ENCODE data around the gene MYH14. TPM values are rescaled to one million over a fixed set of nuclear protein-coding genes. Genes with fewer than 3 reads are reported as not detected.

MYH14 gene
- total and polyA plus RNA-seq, 9 of the 15 experiments (the other 6 are each of a cell fraction or from before 2014, with no cell fraction given): 0.04 to 0.86 (median 0.19) TPM; not detected in 2

DNA sequence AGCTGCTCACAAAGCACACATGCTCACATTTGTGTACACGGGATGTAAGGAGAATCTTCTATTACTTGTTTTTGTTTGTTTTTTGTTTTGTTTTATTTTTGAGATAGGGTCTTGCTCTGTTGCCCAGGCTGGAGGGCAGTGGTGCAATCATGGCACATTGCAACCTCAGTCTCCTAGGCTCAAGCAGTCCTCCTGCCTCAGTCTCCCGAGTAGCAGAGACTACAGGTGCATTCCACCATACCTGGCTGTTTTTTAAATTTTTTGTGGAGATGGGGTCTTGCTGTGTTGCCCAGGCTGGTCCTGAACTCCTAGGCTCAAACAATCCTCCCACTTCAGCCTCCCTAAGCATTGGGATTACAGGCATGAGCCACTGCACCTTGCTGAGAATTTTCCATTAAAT lies 83.9 kb downstream of the MYH14 start:
- H3K4me1 ChIP-seq (replicated peaks in 1 of 2; ENCODE audit: control insufficient read depth in 2 of 2, insufficient read depth in 2 of 2, low read length in 2 of 2): peaks cover 0 to 12% of the 10 kb centered on the region in 2 experiments; a peak in 2 of 5 replicates
- no peak for TF ChIP-seq ZBTB7A (IDR thresholded peaks at IDR 0.05; ENCODE audit: borderline replicate concordance, control insufficient read depth, low read depth, low read length)
- TF ChIP-seq ZNF121 (CRISPR knock-in tag; conservative IDR thresholded peaks at IDR 0.05): peak; percentile 94
- H3K36me3 ChIP-seq (ENCODE audit: control insufficient read depth, insufficient read depth, low read length): no peaks in the 10 kb centered on the region
- H3K9me3 ChIP-seq (replicated peaks; ENCODE audit: control insufficient read depth, insufficient read depth, low read depth, low read length): peaks cover 8% of the 10 kb centered on the region
- DNase-seq (ENCODE audit: extremely low read depth in 1 of 4, low spot score in 3 of 4) (no peak), ATAC-seq (no peak), FAIRE-seq (no peak)
- CTCF ChIA-PET (ENCODE audit: low intra/inter-chr PET ratio): no interaction called here
- WGBS (ENCODE audit: insufficient coverage, low coverage, missing lambda C conversion rate): 0% methylated on average over 2 of the region's 2 CpGs
- no peak overlapping the region for H3K4me3 ChIP-seq
- H3K79me2 ChIP-seq (ENCODE audit: control insufficient read depth, insufficient read depth, low read length): no peaks in the 10 kb centered on the region
- no peaks in the 10 kb centered on the region for H3K9me1 ChIP-seq (ENCODE audit: control insufficient read depth, insufficient read depth, low read length)
- H3K27me3 ChIP-seq (ENCODE audit: control insufficient read depth in 2 of 2, insufficient read depth in 2 of 2, low read length in 2 of 2): peaks cover 7 to 50% of the 10 kb centered on the region in 2 experiments
- BruUV-seq (replicated peaks): no TSS peak
- no peak overlapping the region for H3K4me2 ChIP-seq (ENCODE audit: insufficient read depth, low read length)
- no peak overlapping the region for H3K27ac ChIP-seq (ENCODE audit: extremely low read depth, low read depth, low read length)
- in situ Hi-C loops (cut with MboI) (no loop called here), intact Hi-C loops (cut with micrococcal nuclease) (no loop called here)
- no peak overlapping the region for H2AFZ ChIP-seq (ENCODE audit: low read depth, low read length)
- POLR2A ChIA-PET: no interaction called here
- no peak overlapping the region for H3K9ac ChIP-seq (ENCODE audit: insufficient read depth in 1 of 2, low read depth in 2 of 2, low read length in 2 of 2)
- 0 out of 2 replicates have a peak, but pooled peaks cover 3% of the 10 kb centered on the region for H4K20me1 ChIP-seq (replicated peaks; ENCODE audit: control insufficient read depth, insufficient read depth, low read length)

DNA sequence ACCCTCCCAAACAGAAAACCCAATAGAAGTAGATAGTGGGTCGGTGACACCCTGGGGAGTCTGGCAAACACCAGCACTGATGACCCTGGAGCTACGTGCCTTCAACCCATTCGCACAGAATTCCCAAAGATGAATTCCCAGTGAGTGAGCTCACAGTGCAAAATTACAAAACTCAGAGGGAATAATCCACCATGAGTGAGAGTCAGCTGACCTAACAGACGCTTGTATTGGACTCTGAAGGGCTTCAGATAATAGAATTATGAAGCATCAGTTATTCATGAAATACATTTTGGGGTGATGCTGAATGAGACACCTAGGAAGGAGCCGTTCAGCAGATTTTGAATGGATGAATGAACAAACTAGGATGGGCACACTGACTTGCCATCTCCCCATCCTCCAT lies 85.5 kb downstream of the MYH14 start:
- H3K4me2 ChIP-seq (ENCODE audit: insufficient read depth, low read length): no peak overlapping the region
- peaks cover 0 to 18% of the 10 kb centered on the region in 2 experiments; a peak in 3 of 5 replicates for H3K4me1 ChIP-seq (replicated peaks in 1 of 2; ENCODE audit: control insufficient read depth in 2 of 2, insufficient read depth in 2 of 2, low read length in 2 of 2)
- intact Hi-C loops (cut with micrococcal nuclease) (no loop called here), in situ Hi-C loops (cut with MboI) (no loop called here)
- H3K9me3 ChIP-seq (replicated peaks; ENCODE audit: control insufficient read depth, insufficient read depth, low read depth, low read length): peaks cover 8% of the 10 kb centered on the region
- DNase-seq (ENCODE audit: extremely low read depth in 1 of 4, low spot score in 3 of 4) (no peak), ATAC-seq (no peak), FAIRE-seq (no peak)
- 0 out of 2 replicates have a peak, but pooled peaks cover 9% of the 10 kb centered on the region for H4K20me1 ChIP-seq (replicated peaks; ENCODE audit: control insufficient read depth, insufficient read depth, low read length)
- POLR2A ChIA-PET: no interaction called here
- no peak for TF ChIP-seq NFATC3 (IDR thresholded peaks at IDR 0.05)
- TF ChIP-seq ZNF431 (CRISPR knock-in tag; IDR thresholded peaks at IDR 0.05): no peak
- no peak for TF ChIP-seq ASH1L (IDR thresholded peaks at IDR 0.05; ENCODE audit: borderline replicate concordance, low read depth, partially characterized antibody)
- peak; percentile 99 for TF ChIP-seq ZNF41 (CRISPR knock-in tag; conservative IDR thresholded peaks at IDR 0.05)
- TF ChIP-seq STAT5B (CRISPR knock-in tag; IDR thresholded peaks at IDR 0.05): no peak
- no peak for TF ChIP-seq MBD2 (IDR thresholded peaks at IDR 0.05; ENCODE audit: borderline replicate concordance, low read depth)
- WGBS (ENCODE audit: insufficient coverage, low coverage, missing lambda C conversion rate): 3% methylated on average over 5 of the region's 5 CpGs
- H3K36me3 ChIP-seq (ENCODE audit: control insufficient read depth, insufficient read depth, low read length): no peaks in the 10 kb centered on the region
- H3K27me3 ChIP-seq (ENCODE audit: control insufficient read depth in 2 of 2, insufficient read depth in 2 of 2, low read length in 2 of 2): peaks cover 7 to 63% of the 10 kb centered on the region in 2 experiments
- no peak overlapping the region for H3K4me3 ChIP-seq
- no peak overlapping the region for H2AFZ ChIP-seq (ENCODE audit: low read depth, low read length)
- no TSS peak for BruUV-seq (replicated peaks)
- H3K9ac ChIP-seq (ENCODE audit: insufficient read depth in 1 of 2, low read depth in 2 of 2, low read length in 2 of 2): no peak overlapping the region
- no peaks in the 10 kb centered on the region for H3K9me1 ChIP-seq (ENCODE audit: control insufficient read depth, insufficient read depth, low read length)
- CTCF ChIA-PET (ENCODE audit: low intra/inter-chr PET ratio): no interaction called here
- no peak overlapping the region for H3K27ac ChIP-seq (ENCODE audit: extremely low read depth, low read depth, low read length)
- H3K79me2 ChIP-seq (ENCODE audit: control insufficient read depth, insufficient read depth, low read length): no peaks in the 10 kb centered on the region

Data from K562 (cell line).